ENCODE data around the gene SCN8A.

GRCh38 chr12:51759175-51759574 lies 168.1 kb downstream of the SCN8A start:
- TF ChIP-seq POLR2AphosphoS5 (IDR thresholded peaks at IDR 0.05) (no peak), CTCF (IDR thresholded peaks at IDR 0.05) (no peak), POLR2A (IDR thresholded peaks at IDR 0.05) (no peak)

Data from prostate gland (tissue), 2 donors.